NCI-H146 treated with DMSO at 0.1 percent for 48 hours (cell line): ENCODE data around the gene TPSAB1.
"Not testable (repeated sequence)": the region's sequence is repeated elsewhere in the genome, so short reads cannot be mapped to it uniquely, and the experiment has no call there.

Experiments
- DNase-seq: peaks from one replicate; lab custom pipeline; 2025; ENCODE audit not compliant: unreplicated experiment; lab: John Stamatoyannopoulos, UW

Gene TPSAB1

DNA sequence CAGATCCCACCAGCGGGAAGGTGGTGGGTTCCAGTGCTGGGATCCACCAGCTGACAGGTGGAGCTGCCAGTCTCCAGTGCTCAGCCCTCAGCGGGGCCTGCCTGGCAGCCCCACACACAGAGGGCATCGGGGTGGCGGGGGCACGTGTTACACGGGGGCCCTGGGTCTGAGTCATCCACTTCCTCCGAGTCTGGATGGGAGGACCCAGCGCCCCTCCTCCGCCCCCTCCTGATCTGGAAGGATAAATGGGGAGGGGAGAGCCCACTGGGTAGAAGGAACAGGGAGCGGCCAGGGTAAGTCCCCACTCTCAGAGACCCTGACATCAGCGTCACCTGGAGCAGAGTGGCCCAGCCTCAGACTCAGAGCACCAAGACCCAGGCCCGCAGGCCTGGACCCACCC is at the start of gene TPSAB1:
TPSAB1 (plus strand) TSS at position 270 of the 400 bp plus-strand sequence. CDS start 234 bp downstream, outside the sequence.
- DNase-seq: not testable (repeated sequence)

DNA sequence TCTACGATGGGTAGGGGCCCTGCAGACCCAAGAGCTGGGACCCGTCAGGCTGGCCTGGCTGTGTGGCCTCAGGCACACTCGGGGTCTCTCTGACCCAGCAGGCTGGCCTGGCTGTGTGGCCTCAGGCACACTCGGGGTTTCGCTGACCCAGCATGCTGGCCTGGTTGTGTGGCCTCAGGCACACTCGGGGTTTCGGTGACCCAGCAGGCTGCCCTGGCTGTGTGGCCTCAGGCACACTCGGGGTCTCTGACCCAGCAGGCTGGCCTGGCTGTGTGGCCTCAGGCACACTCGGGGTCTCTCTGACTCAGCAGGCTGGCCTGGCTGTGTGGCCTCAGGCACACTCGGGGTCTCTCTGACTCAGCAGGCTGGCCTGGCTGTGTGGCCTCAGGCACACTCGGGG is 49.7 kb upstream of the TPSAB1 start:
- not testable (repeated sequence) for DNase-seq

DNA sequence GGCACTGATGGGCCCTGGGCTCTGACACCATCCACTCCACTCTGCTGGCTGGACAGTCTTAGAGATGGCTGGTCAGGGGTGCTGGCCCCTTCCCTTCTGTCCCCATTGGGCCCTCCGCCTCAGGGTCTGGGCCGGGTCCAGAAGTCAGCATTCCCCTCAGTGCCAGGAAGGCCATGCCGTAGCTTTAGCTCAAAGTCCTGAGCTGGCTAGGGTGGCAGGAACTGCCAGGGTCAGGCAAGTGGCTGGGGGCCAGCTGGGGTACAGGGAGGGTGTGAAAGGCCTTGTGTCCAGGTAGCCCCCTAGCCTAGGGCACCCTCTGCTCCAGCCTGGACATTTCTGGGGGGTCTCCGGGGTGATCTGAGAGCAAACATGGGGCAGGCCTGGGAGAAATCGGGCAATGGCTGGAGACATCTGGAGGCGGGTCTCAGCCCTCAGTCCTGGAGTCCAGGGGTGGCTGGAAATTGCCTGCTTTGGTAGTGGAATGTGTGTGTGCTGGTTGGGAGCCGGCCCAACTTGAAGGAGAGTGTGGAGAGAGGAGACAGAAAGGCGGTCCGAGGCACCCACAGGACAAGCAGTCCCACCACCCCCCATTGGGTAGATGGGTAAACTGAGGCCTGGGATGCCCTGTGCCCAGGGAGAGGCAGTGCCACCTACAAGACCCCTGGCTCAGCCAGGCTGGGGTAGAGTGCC is 48.0 kb upstream of the TPSAB1 start:
- no peak for DNase-seq

DNA sequence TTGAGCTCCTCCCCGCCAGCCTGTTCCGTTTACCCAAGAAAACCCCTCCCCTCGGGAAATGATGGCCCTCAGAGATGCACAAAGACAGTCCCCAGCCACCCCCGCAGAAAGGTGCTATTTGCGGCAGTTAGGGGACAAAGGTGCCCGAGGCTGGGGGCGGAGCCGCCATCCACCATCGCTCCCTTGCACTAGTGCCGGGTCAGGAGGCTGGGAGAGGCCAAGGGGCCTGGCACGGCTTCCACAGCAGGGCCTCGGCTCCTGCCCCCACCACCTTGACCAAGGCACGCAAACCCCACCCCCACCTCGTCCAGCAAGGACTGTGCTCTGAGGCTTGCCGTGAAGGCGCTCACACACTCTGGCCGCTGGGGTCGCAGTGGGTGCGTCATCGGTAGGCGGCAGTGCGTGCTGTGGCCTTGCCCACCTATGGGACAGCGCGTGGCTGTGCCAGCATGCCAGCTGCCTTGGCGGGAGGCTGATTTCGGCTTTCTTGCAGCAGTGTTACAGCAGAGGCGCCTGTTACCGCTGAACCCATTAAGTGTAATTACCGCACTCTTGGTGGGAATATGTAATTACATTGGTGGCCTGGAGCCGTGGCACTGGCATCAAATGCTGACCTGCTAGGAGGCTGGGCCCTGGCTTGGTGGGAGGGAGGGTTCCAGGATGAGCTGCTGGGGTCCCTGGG is 47.2 kb upstream of the TPSAB1 start:
- DNase-seq: peak; percentile 34

DNA sequence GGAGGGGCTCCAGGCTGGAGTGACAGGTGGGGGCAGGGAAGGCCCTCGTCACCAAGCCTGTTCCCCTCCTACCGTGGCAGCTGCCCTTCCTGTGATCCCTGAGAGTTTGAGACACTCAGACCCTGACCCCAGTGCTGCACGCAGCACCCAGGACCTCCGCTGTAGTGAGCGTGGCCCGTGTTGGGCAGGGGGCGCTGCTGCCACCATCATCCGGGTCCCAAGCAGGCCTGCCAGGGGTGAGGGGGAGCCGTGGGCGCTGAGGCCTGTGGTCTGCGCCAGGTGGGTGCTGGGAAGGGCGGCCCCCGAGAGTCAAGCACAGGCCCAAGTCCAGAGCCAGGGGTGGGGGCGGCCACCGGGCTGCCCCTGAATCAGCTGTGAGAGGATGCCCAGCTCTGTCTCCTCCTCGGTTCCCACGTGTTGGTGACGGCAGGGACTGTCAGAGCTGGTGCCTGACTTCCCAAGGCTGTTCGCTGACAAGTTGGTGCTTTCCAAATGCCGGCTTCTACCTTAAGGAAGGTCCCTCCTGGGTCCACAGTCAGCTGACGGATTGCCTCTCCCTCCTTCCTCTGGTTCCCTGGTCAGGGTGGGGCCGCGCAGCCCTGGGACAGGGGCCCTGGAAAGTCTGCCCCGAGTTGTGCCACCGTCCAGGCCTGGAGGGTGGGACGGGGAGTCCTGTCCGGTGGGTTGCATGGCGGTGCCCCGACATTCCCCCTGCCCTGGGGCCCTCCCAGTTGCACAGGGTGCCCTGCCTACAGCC is 46.5 kb upstream of the TPSAB1 start:
- DNase-seq: no peak

DNA sequence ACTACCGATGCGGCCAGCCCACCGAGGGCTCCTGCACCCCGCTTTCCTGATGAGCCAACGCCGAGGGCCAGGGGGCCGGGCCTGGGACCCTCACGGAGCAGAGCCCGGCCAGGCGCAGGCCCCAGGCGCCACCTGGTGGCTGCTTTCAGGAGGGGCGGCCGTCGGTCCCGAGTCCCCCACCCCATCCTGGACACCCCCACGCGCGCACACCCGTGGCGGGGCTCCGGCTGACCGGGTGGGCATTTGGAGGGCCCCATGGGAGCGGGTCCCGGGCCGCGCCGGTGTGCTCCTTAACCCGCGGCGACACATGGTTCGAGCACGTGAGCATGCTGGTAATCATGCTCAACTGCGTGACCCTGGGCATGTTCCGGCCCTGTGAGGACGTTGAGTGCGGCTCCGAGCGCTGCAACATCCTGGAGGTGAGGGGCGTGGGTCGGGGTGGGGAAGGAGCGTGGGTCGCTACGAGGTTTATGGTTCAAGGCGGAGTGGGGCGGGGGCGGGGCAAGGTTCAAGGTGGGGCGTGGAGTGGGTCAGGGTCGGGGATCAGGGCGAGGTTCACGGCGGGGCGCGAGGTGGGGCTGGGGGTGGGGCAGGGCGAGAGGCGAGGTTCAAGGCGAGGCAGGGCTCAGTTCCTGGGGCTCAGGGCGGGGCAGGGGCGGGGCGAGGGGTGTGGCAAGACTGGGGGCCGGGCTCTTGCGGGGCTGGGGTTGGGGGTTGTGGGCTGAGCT is 45.7 kb upstream of the TPSAB1 start:
- DNase-seq: no peak

DNA sequence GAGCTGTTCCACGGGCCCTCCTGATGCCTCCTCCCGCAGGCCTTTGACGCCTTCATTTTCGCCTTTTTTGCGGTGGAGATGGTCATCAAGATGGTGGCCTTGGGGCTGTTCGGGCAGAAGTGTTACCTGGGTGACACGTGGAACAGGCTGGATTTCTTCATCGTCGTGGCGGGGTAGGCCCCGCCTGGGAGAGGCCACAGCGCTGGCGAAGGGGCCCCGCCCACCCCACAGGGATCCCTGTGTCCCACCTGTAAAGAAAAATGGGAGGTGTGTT is 45.2 kb upstream of the TPSAB1 start:
- DNase-seq: no peak

DNA sequence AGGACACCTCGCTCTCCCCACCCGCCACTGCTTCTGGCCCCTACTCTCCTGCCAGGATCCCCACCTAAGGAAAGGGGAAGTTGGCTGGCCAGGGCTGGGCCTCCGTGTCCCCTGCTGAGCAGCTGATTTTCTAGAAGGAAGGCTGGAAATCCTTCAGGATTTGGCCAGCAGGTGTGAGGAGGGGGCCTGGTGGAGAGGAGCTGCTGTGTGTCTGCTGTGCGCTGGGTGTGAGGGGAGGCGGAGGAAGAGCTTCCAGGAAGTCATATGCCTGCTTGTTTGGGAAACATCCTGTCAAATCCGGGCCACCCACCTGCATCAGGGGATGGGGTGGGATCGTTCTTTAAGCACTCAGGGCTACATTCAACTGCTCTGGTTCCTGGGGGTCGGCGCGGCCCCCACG is 44.0 kb upstream of the TPSAB1 start:
- no peak for DNase-seq

DNA sequence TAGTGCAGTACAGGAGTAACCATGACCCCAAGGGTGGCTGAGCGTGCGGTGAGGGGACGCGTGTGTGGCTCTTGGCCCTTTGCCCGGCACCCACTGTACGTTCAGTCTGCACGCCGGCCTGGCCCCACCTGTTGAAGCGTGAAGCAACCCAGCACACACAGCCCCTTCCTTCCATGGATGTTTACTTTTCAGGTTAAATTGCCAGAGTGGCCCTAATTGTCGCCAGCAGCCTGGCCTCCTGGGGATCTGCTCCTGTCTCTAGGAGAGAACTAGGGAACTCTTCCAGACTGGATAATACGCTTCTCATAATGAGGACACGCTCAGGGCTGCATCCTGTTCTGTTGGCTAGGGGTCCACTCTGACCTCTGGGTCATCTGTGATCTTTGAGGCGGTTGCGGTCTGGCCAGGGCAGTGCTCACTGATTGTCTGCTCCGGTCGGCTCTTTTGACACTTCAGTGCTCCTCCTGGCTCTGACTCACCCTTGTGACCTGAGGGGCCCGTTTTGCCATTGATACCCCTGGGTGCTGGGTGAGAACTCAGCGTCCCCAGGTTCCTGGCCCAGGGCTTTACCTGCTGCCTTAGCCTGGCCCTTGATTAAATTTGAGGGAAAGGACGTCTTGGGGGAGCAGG is 43.2 kb upstream of the TPSAB1 start:
- peak; percentile 70 for DNase-seq

DNA sequence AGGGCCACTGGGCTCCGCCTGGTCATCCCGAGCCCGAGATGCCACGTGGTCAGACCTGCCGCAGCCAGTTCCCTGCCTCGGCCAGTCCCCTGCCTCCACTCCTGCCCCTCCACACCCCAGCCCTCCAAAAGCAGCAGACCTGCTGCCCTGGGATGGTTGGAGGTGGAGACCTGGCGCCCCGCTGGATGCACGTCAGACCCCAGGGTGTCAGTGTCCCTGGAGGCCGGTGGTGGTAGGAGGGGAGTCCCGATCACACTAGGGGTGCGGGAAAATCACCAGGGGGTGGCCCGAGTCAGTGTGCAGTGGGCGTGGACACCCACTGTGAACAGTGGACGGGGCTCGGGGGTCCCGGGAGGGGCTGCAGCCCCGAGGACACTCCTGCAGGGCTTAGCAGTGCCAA is 42.3 kb upstream of the TPSAB1 start:
- no peak for DNase-seq

DNA sequence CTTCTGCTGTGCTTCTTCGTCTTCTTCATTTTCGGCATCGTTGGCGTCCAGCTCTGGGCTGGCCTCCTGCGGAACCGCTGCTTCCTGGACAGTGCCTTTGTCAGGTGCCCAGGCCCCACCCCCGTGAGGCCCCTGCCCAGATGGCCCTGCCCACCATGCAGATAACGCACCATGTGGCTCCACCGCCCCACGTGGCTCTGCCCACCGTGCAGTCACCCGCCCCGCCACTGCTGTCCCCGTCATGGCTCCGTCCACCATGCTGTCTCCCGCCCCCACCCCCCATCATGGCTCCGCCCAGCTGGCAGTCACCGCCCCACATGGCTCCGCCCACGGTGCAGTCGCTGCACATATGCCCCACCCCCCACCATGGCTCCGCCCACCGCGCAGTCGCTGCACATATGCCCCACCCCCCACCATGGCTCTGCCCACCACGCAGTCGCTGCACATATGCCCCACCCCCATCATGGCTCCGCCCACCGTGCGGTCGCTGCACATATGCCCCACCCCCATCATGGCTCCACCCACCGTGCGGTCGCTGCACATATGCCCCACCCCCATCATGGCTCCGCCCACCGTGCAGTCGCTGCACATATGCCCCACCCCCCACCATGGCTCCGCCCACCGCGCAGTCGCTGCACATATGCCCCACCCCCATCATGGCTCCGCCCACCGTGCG is 41.7 kb upstream of the TPSAB1 start:
- not testable (repeated sequence) for DNase-seq

DNA sequence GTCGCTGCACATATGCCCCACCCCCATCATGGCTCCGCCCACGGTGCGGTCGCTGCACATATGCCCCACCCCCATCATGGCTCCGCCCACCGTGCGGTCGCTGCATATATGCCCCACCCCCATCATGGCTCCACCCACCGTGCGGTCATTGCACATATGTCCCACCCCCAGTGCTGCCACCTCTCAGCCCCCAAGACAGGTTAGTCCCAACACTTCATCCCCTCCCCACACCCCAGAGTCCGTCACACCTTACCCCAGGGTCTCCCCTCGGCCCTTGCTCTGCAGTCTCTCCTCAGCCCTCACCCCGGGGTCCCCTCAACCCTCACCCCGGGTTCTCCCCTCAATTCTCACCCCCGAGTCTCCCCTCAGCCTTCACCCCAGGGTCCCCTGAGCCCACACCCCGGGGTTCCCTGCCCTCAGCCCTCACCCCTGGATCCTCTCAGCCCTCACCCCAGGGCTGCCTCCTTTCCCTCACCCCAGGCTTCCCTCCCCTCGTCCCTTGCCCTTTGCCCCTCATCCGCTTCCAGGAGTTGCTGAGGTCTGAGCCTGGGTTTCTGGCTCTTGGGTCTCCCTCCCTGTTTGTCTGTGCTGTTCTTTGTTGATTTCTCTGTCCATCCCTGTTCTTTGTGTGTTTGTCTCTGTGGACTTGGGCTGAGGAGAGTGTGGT is 41.0 kb upstream of the TPSAB1 start:
- no peak for DNase-seq

DNA sequence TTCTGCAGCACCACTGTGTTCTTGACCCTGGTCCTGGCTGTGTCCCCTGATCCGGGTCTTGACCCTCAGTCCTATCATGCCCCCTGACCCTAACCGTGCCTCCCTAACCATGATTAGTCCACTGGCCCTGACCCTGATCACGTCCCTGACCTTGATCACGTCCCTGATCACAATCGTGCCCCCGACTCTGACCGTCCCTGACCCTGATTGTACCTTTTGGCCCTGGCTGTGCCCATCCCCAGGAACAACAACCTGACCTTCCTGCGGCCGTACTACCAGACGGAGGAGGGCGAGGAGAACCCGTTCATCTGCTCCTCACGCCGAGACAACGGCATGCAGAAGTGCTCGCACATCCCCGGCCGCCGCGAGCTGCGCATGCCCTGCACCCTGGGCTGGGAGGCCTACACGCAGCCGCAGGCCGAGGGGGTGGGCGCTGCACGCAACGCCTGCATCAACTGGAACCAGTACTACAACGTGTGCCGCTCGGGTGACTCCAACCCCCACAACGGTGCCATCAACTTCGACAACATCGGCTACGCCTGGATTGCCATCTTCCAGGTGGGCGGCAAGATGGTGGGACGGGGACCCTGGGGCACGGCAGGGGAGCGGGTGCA is 40.4 kb upstream of the TPSAB1 start:
- DNase-seq: no peak

DNA sequence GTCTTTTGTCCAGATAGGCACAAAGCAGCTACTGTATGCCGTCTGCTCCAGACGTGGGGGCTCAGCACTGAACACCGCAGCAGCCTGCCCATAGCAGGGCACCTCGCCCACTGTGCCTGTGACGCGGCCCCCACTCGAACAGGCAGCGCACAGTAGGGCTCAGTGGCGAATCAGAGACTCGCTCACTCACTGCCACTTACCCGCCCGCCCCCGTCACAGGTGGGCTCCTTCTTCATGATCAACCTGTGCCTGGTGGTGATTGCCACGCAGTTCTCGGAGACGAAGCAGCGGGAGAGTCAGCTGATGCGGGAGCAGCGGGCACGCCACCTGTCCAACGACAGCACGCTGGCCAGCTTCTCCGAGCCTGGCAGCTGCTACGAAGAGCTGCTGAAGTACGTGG is 39.1 kb upstream of the TPSAB1 start:
- DNase-seq: no peak

DNA sequence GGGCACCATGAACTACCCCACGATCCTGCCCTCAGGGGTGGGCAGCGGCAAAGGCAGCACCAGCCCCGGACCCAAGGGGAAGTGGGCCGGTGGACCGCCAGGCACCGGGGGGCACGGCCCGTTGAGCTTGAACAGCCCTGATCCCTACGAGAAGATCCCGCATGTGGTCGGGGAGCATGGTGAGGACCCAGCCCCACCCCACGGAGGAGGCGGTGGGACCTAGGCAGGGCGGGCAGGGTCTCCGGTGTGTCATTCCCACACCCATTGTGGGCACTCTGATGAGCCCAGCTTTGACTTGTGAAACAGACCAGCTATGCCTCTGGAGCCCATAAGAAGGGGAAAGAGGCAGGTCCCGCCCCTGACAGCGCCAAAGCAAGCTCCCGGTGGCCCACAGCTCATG is 38.2 kb upstream of the TPSAB1 start:
- no peak for DNase-seq

DNA sequence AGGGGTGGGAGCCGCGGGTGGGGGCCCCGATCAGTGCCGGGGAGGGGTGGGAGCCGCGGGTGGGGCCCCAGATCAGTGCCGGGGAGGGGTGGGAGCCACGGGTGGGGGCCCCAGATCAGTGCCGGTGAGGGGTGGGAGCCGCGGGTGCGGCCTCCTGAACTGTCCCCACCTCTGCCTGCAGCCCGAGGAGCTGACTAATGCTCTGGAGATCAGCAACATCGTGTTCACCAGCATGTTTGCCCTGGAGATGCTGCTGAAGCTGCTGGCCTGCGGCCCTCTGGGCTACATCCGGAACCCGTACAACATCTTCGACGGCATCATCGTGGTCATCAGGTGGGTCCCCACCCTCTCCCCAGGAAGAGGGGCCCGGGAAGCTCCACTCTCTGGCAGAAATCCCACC is 35.6 kb upstream of the TPSAB1 start:
- DNase-seq: no peak

DNA sequence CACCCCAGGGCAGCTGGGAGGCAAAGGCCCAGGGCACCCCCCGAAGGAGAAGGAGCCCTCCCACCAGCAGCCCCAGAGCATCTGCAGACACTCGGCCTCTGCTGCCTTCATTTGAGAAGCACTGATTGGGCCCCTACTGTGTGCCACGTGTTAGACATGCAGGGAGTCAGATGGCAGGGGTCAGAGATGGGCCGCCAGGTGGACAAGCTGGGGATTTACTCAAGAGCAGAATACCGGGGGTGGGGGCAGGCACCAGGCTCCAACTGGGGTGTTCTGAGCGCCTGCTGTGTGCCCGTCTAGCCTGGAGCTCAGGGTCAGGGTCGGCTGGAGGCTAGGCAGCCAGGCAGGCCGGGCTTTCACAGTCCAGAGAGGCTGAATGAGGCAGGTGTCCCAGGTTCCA is 34.2 kb upstream of the TPSAB1 start:
- DNase-seq: no peak

DNA sequence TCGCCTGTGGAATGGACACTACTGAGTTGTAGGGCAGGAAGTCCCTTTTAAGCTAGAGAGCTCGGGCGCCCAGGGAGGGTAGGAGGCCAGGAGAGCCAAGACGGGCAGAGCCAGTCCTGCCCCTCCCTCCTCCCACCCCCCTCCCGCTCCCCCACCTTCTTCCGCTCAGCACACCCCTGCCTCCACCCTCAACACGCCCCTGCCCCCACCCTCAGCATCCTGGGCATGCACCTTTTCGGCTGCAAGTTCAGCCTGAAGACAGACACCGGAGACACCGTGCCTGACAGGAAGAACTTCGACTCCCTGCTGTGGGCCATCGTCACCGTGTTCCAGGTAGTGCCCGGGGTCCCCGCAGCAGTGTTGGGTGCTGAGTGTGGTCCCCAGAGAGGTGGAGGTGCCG is 33.7 kb upstream of the TPSAB1 start:
- no peak for DNase-seq

DNA sequence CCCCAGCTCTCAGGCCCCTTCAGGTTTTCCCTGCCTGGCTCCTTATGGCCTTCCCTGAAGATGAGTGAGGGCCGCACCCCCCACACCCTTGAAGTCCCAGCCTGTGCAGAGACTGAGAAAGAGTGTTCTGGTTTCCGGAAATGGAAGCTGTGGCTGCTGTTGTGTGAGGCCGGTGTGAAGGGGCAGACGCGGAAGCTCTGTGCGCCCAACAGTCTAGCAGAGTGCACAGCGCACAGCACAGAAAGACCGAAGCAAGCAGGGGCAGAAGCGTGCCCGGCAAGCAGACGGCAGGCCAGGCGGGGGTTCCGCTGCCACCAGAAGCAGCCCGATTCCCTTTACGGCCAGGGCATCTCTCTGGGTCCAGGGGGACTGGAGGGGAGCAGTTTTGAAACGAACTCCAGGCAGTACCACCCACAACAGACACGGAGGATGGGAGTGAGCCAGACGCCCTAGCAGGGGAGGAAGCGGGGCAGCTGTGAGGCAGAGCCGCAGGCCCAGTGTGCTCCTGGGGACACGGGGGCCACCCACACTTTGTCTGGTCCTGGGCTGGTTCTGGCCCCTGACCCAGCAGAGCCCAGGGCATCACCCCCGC is 32.2 kb upstream of the TPSAB1 start:
- DNase-seq: no peak
